Right lobe of liver (tissue), 4 donors: ENCODE results near the gene CD59.

Experiments used
- POLR2A ChIP-seq: fragments of 450-650 bp; IDR thresholded peaks from one replicate; pipeline ENCODE4 v1.6.1; 2017; ENCODE audit warnings: antibody characterized with exemption, mild to moderate bottlenecking
- TF ChIP-seq, protein P1 (sequence below), 4 donors: fragments of 200-600 bp in 3 of 4; fragments of 450-650 bp in 1 of 4; IDR thresholded peaks; one replicate each; pipeline versions ENCODE4 v1.5.1 to v1.8.0; 2016 to 2022; ENCODE audit warnings: antibody characterized with exemption in 4 of 4, mild to moderate bottlenecking in 2 of 4
- donor health status: DM: no; HTN: no; CAD: no.
- donor health status: DM: no; HTN: no; CAD: no.
- donor health status: DM: no; HTN: yes; CAD: no.

DNA sequence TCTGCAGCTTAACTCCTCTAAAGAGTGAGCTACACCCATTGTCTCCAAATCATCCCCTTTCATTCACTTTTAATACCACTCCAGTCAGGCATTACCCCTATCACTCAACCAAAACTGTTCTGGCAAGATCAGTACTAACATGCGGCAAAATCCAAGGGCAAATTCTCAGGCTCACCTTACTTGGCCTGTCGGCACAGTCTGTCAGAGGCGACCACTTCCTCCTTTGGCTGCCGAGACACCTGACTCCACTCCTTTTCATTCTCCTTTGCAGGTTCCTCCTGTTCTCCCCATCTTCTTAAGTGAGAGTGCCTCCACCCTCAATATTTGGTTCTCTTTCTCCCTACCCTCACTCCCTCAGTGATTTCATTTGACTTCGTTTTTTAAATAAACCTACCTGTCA, 39.8 kb downstream of the CD59 start:
- TF ChIP-seq POLR2A: no peak
- TF ChIP-seq, protein P1, sequence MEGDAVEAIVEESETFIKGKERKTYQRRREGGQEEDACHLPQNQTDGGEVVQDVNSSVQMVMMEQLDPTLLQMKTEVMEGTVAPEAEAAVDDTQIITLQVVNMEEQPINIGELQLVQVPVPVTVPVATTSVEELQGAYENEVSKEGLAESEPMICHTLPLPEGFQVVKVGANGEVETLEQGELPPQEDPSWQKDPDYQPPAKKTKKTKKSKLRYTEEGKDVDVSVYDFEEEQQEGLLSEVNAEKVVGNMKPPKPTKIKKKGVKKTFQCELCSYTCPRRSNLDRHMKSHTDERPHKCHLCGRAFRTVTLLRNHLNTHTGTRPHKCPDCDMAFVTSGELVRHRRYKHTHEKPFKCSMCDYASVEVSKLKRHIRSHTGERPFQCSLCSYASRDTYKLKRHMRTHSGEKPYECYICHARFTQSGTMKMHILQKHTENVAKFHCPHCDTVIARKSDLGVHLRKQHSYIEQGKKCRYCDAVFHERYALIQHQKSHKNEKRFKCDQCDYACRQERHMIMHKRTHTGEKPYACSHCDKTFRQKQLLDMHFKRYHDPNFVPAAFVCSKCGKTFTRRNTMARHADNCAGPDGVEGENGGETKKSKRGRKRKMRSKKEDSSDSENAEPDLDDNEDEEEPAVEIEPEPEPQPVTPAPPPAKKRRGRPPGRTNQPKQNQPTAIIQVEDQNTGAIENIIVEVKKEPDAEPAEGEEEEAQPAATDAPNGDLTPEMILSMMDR (IDR thresholded peaks at IDR 0.05): no peak
